AG08396 (cell line): ENCODE results near the gene SCARB1.
"Not testable (repeated sequence)": the region's sequence is repeated elsewhere in the genome, so short reads cannot be mapped to it uniquely, and the experiment has no call there.

Source experiments
- DNase-seq: peaks from one replicate; pipeline ENCODE4 v3.0.0; 2012; ENCODE audit warnings: low spot score, mixed read lengths

The SCARB1 gene, protein sequence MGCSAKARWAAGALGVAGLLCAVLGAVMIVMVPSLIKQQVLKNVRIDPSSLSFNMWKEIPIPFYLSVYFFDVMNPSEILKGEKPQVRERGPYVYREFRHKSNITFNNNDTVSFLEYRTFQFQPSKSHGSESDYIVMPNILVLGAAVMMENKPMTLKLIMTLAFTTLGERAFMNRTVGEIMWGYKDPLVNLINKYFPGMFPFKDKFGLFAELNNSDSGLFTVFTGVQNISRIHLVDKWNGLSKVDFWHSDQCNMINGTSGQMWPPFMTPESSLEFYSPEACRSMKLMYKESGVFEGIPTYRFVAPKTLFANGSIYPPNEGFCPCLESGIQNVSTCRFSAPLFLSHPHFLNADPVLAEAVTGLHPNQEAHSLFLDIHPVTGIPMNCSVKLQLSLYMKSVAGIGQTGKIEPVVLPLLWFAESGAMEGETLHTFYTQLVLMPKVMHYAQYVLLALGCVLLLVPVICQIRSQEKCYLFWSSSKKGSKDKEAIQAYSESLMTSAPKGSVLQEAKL

DNA sequence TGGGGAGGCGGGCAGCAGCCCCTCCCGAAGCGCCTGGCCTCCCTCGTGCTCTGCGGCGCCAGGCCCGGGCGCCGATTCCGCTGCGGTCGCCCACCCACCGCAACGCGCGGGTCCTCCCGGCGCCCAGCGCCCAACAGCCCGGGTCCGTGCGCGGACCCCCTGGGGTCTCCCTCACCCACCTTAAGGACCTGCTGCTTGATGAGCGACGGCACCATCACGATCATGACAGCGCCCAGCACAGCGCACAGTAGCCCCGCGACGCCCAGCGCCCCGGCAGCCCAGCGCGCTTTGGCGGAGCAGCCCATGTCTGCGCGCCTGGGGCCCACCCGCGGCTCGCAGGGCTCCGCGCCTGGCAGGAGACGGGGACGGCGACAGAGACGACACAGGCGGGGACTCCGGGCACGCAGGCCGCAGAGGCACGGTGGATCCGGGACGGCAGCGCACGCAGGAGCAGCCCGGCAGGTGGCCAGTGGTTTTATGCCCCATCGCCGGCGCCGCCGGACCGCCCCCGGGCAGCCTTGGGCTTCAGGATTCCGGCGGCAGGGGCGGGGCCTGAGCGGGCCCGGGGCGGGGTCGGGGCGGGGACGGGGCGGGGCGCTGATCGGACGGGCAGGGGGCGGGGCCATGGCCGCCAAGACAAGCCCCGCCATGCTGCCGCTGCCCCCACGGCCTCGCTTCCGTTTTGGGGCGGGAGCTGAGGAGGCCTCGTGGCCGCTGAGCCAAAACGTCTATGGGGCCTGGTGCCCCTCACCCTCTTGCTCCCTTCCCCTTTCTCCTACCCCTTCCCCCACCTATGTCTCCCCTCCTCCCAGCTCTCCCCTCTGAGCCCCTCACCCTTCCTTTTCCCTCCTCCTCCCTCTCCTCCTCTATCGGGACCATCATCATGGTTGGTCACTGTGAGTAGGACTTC, at the start of gene SCARB1:
SCARB1 (minus strand) TSS at position 449 of the 910 bp plus-strand sequence; CDS start at position 305, 144 bp downstream.
- peak; percentile 99 for DNase-seq

DNA sequence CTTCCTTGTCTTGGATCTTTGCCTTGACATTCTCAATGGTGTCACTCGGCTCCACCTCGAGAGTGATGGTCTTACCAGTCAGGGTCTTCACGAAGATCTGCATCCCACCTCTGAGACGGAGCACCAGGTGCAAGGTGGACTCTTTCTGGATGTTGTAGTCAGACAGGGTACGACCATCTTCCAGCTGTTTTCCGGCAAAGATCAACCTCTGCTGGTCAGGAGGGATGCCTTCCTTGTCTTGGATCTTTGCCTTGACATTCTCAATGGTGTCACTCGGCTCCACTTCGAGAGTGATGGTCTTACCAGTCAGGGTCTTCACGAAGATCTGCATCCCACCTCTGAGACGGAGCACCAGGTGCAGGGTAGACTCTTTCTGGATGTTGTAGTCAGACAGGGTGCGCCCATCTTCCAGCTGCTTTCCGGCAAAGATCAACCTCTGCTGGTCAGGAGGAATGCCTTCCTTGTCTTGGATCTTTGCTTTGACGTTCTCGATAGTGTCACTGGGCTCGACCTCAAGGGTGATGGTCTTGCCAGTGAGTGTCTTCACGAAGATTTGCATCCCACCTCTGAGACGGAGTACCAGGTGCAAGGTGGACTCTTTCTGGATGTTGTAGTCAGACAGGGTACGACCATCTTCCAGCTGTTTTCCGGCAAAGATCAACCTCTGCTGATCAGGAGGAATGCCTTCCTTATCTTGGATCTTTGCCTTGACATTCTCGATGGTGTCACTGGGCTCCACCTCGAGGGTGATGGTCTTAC, 49.0 kb upstream of the SCARB1 start:
- not testable (repeated sequence) for DNase-seq

DNA sequence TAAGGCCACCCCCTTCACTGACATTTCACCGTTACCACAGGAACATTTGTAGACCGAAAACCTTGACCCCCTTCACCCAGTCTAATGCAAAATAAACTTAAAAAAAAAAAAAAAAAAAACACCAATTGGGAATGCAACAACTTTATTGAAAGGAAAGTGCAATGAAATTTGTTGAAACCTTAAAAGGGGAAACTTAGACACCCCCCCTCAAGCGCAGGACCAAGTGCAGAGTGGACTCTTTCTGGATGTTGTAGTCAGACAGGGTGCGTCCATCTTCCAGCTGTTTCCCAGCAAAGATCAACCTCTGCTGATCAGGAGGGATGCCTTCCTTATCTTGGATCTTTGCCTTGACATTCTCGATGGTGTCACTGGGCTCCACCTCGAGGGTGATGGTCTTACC, 47.9 kb upstream of the SCARB1 start:
- DNase-seq: not testable (repeated sequence)

DNA sequence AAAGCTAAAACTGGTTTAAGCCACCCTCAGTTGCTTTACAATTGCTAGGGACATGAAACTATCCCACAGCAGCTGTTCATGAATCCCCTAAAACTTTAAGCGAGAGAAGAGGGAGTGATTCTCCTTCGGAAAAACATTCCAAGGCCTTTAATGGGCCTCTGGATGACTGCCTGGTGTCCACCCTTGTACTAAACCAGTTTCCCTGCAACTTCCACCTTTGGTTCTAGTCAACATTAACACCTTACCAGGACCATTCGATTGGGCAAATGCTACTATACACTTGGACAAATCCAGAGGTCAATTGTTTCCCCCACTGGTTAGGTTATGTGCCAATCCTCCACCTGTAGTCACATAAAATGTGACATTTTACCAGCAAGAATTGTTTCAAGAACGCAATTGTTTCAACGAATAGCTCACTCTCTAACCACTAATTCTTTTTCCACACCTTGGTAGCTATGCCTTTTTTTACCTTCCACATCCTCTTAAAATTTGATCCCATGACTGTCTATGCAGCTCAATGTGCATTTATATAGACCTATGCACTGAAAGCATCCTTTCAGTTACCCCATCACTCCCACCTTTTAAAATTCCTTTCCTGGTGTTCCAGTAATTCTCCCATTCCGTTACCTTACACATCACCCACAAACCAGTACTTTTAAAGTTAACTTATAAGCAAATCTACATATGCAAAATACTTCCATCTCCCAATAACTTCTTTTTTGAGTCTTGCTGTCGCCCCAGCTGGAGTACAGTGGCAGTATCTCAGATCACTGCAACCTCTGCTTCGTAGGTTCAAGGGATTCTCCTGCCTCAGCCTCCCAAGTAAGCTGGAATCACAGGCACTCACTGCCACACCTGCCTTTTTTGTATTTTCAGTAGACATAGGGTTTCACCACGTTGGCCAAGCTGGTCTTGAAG, 47.2 kb upstream of the SCARB1 start:
- no peak for DNase-seq

DNA sequence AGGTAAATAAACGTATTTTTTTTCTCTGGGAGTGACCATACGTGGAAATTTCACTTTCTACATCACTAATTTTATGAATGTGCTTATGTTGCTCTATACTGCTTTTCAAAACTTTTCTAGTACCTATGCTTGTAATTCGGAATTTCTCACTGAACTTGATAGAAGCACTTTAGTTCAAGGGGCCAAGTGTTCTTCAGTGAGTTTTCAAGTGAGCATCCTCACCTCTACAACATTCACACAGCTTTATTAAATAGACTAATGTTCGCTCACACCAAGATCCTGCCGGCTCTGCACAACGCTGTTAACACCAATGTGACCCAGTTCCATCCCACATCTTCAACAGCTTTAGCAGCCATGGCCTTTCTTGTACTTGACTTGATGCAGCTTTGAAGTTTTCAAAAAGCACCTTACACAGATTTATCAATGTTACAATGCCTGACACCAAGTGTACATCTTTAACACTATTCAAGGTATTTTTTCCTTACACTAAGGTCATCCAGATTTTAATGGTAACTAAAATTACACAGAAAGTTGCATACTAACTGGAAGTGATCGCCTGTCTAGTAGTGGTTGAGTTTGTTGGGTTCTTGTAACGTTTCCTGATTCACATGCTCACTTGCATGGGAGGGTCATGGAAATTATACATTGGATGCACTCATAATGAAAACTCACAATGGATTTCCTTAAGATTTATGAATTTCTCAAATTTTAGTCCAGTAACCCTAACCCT, 46.3 kb upstream of the SCARB1 start:
- no peak for DNase-seq

DNA sequence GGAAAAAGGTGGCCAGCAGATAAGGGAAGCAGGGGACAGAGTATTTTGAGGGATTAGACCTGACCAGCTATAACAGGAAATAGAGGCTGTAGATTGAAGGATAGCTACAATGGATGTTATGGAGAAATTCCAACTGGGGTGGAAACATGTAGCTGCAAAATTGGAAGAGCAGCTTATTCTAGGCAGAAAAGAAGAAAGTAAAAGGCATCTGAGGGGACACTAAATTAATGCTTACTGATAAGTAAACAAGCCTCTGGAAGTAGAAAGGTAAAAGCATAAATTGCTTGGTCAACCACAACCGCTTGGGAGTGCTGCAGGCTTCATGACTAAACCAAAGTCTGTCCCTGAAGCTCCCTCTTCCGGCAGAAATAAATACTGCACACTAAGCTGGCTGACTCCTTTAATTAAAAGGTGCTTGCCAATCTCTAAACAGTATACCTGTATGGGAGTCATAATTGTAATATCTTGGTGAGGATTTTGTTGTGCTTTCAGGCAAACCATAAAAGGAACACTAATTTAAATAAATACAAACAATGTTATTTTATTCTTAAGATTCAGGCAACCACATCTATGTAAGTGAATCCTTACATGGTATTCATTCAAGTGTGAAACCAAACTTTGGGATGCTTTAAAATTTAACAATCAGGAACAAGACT, 43.1 kb upstream of the SCARB1 start:
- DNase-seq: peak; percentile 68

DNA sequence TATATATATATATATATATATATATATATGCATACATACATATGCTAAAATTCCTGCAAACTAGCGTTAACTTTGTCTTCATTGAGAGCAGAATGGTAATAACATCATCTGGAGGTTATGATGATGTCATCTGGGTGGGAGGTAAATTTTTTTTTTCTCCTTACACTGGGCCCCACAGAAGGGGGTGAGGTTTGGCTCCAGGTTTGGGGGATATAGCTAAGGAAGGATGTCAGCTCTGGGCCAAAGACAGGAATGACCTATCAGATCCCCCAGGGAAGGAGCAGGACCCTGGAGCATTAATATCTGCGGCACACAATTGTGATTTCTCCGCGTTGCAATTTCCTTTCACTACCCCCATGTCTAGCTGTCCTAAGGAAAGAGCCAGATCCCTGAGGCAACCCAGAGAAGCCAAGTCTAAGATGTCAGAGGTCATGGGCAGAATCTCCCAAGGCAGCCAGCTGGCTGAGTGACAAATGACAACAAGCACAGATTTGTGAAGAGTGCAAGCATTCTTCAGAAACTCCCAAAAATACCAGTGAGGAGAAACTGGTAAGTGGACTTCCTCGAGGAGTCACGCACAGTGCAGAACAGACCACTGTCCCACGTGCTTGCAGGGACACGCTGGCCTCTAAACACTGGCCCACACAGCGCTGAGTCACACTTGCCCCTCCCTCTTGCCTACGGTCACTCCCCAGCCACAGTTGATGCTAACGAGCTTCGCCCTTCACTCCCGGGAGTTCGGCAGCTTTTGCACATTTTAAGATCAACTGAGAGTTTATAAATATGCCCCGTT, 40.8 kb upstream of the SCARB1 start:
- peak; percentile 92 for DNase-seq

DNA sequence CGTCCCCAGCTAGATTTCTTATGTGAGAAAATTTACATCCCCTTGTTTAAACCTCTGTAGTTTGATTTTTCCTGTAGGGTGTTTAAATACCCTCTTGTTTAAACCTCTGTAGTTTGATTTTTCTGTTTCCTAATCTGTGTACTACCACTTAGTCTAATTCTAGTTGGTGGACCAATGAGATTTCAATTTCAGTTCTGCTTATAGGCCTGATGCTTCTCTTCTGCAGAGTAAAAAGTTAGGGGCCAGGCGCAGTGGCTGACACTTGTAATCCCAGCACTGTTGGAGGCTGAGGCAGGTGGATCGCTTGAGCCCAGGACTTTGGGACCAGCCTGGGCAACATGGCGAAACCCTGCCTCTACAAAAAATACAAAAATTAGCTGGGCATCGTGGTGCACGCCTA, 39.3 kb upstream of the SCARB1 start:
- no peak for DNase-seq

DNA sequence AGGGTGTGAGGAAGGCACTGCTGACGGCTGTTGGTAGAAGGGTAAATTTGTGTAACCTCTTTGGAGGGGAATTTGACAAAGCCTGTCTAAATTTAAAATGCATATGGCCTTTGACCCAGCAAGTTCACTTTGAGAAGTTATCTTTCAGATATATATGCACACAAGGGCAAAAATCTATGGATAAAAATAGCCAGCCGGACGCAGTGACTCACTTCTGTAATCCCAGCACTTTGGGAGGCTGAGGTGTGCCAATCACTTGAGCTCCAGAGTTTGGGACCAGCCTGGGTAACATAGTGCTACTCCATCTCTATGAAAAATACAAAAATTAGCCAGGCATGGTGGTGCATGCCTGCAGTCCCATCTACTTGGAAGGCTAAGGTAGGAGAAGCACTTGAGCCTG, 37.3 kb upstream of the SCARB1 start:
- DNase-seq: no peak

DNA sequence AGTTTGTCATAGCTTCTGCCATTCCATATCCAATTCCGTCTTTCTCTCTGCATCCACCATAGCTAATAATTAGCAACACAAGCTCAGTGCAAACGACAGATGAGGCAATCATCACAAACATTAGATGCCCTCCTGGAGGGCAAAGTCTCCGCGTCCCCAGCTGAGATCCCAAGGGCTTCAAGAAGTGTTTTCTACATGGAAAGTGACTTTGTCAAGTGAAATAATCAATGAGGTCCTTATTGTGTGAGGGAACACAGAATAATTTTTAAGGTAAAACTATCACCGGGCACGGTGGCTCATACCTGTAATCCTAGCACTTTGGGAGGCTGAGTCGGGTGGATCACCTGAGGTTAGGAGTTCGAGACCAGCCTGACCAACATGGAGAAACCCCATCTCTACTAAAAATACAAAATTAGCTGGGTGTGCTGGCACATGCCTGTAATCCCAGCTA, 36.7 kb upstream of the SCARB1 start:
- DNase-seq: not testable (repeated sequence)

DNA sequence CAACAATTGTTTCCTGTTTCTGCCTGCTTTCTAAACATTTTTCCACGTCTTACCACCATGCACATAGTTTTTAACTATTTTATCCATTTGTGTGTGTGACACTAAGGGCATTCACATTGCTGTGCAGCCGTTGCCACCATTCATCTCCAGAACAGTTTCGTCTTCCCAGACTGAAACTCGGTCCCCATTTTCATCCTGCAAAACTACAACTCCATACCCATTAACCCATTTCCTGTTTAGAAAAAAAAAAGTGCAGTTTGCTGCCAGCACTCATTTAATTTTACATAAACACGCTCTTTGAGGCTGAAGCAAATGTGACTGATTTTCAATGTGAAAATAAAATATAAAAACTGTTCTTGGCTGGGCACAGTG, 35.2 kb upstream of the SCARB1 start:
- no peak for DNase-seq

DNA sequence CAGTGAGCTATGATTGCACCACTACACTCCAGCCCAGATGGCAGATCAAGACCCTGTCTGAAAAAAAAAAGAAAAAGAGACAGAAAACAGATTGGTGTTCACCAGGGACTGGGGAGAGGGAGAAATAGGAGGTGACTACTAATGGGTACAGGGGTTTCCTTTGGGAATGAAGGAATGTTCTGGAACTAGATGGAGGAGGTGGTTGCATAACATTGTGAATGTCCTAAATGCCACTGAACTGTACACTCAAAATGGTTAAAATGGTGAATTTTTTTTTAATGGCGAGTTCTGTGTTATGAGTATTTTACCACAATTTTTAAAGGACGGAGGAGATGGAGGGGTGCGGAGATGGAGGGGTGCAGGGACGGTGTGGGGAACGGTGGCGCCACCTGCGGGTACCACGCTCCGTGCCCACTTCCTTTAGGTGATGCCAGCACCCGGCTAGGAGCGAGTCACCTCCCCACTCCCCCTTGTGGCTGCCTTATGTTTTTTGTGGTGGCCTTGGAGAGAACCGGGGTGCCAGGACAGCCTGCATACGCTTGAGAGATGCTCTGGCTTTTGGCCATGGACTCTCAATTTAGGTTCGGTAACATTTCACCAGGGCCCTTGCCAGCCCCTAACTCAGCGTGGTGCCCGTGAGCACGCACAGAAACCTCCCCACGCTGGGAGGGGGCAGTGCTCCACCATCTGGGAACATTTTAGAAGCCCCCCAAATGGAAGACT, 34.7 kb upstream of the SCARB1 start:
- DNase-seq: peak; percentile 28

DNA sequence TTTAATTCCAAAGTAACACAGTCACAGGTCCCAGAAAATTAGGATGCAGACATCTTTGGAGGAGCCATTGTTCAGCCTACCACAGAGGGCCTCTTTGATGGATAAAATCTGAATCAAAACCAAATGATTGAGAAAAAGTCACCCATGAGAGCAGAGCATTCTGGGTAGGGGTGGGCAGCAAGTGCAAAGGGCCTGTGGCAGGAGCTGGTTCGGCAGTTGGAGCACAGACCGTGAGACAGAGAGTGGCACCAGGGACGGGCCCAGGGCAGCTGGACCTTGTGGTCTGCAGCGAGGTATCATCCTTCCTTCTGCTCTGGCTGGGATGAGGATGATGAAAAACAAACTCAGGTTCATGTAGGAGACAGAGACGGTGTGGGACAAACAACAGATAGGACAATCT, 32.8 kb upstream of the SCARB1 start:
- DNase-seq: no peak

DNA sequence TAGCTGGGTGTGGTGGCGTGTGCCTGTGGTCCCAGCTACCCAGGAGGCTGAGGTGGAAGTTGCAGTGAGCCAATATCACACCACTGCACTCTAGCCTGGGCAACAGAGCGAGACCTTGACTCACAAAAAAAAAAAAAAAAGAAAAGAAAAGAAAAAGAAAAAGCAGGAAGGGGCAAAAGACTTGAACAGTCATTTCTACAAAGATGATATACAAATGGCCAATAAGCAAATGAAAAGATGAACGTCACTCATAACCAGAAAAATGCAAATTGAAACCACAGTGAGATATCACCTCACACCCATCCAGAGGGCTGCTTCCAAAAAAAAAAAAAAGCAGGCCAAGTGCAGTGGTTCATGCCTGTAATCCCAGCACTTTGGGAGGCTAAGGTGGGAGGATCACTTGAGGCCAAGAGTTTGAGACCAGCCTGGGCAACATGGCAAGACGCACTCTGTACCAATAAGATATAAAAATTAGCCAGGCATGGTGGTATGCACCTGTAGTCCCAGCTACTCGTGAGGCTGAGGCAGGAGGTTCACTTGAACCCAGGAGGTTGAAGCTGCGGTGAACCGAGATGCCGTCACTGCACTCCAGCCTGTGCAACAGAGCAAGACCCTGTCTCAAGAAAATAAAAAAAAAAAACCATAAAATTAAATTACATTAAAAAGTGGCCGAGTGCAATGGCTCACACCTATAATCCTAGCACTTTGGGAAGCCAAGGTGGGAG, 30.3 kb upstream of the SCARB1 start:
- no peak for DNase-seq

DNA sequence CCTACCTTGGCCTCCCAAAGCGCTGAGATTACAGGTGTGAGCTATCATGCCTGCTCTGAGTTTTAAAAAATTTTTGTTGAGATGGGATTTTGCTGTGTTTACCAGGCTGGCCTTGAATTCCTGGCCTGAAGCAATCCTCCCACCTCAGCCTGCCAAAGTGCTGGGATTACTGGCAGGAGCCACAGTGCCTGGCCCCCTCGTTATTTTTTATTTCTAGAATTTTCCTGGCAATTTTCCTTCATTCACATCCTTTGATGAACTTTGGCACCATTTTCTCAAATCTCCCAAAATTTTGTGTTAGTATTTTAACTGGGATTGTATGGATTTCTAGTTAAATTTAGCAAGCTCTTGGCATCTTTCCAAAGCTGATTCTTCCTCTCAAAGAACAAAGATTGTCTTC, 24.6 kb upstream of the SCARB1 start:
- no peak for DNase-seq

DNA sequence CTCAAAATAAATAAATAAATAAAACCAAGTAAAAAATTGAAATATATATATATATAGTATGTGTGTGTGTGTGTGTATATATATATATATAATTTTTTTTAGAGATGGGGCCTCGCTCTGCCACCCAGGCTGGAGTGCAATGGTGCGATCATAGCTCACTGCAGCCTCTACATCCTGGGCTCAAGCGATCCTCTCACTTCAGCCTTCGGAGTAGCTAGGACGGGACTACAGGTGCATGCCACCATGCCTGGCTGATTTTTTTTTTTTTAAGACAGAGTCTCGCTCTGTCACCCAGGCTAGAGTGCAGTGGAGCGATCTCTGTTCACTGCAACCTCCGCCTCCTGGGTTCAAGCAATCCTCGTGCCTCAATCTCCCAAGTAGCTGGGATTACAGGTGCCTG, 24.1 kb upstream of the SCARB1 start:
- not testable (repeated sequence) for DNase-seq
